Measurements from ENCODE around the gene METTL21A.

DNA sequence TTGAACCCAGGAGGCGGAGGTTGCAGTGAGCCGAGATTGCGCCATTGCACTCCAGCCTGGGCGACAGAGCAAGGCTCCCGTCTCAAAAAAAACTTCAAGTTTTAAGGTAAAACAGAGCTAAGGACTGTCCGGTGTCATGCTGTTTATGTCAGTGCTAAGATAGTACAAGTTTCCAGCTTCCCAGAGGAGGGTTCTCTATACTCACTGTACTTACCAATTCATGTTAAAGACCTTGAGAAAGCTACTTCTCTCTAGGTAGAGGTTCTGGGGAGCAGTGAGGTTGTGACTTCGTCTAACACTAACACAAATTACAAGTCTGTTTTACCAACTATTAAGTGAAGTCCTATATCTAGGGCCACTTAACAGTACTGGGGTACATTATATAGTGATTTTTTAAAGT, 18.8 kb downstream of the METTL21A start:
- TF ChIP-seq POLR2AphosphoS5 (IDR thresholded peaks at IDR 0.05), result no peak
- TF ChIP-seq, protein P1, sequence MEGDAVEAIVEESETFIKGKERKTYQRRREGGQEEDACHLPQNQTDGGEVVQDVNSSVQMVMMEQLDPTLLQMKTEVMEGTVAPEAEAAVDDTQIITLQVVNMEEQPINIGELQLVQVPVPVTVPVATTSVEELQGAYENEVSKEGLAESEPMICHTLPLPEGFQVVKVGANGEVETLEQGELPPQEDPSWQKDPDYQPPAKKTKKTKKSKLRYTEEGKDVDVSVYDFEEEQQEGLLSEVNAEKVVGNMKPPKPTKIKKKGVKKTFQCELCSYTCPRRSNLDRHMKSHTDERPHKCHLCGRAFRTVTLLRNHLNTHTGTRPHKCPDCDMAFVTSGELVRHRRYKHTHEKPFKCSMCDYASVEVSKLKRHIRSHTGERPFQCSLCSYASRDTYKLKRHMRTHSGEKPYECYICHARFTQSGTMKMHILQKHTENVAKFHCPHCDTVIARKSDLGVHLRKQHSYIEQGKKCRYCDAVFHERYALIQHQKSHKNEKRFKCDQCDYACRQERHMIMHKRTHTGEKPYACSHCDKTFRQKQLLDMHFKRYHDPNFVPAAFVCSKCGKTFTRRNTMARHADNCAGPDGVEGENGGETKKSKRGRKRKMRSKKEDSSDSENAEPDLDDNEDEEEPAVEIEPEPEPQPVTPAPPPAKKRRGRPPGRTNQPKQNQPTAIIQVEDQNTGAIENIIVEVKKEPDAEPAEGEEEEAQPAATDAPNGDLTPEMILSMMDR (IDR thresholded peaks at IDR 0.05 in 8 of 11, conservative IDR thresholded peaks at IDR 0.05 in 3 of 11), result no peak
- no peak for TF ChIP-seq POLR2A (IDR thresholded peaks at IDR 0.05)

All from spleen (tissue), 7 donors.